Measurements from ENCODE around the gene TEX22. TPM values are rescaled to one million over a fixed set of nuclear protein-coding genes. Genes with fewer than 3 reads are reported as not detected.

Gene TEX22
- total RNA-seq, 1 donor from 2014 or later: not detected

DNA sequence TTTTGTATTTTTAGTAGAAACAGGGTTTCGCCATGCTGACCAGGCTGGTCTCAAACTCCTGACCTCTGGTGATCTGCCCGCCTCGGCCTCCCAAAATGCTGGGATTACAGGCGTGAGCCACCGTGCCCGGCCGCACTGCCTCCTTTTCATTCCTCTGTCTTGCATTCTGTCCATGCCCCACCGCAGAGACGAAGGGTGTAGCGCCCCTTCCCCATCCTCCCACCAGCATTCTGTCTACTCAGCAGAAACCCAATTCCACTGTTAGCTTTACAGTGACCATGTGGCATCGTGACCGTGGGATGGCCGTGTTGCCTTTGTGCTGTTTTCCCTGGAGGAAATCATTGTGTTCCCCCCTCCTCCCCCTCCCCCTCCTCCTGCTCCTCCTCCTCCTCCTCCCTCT lies 10.3 kb downstream of the TEX22 start:
- H3K27ac ChIP-seq: no peak overlapping the region
- no peak overlapping the region for H3K4me3 ChIP-seq
- no peak for DNase-seq (ENCODE audit: low spot score in 2 of 2)
- no peaks in the 10 kb centered on the region for H3K4me1 ChIP-seq
- peaks cover 0 to 15% of the 10 kb centered on the region in 2 donors for H3K9me3 ChIP-seq
- no peaks in the 10 kb centered on the region for H3K36me3 ChIP-seq
- TF ChIP-seq CTCF (IDR thresholded peaks at IDR 0.05): no peak
- intact Hi-C loops (cut with DNase I): no loop called here
- no peaks in the 10 kb centered on the region for H3K27me3 ChIP-seq

GRCh38 chr14:105409364-105409763 lies 11.0 kb downstream of the TEX22 start:
- Histone ChIP-seq H3K9me3 (peaks cover 0 to 7% of the 10 kb centered on the region in 2 donors), H3K4me1 (peaks cover 0 to 1% of the 10 kb centered on the region in 2 donors), H3K27ac (no peak overlapping the region), H3K4me3 (no peak overlapping the region), H3K27me3 (no peaks in the 10 kb centered on the region), H3K36me3 (no peaks in the 10 kb centered on the region)
- intact Hi-C loops (cut with DNase I): no loop called here
- DNase-seq (ENCODE audit: low spot score in 2 of 2): no peak
- TF ChIP-seq CTCF (IDR thresholded peaks at IDR 0.05): no peak

DNA sequence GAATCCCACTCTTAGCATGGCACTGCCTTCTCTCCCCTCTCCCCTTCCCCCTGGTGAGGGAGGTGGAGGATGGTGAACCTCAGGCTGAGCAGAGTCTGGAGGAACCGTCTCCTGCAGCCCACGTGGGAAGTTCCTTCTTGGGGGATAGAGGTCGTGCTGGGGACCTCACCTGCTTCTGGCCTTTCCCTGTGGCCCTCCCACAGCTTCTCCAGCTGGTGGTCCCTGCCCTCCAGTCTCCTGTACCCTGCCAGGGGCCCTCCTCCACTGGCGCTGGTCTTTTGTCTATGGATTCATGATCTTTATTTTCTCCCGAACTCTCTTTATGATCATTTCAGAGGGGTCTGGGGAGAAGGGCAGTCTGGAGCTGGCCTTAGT lies 12.3 kb downstream of the TEX22 start:
- Histone ChIP-seq H3K9me3 (no peaks in the 10 kb centered on the region), H3K36me3 (no peaks in the 10 kb centered on the region), H3K27ac (no peak overlapping the region), H3K4me3 (no peak overlapping the region), H3K4me1 (peaks cover 0 to 10% of the 10 kb centered on the region in 2 donors), H3K27me3 (no peaks in the 10 kb centered on the region)
- DNase-seq (ENCODE audit: low spot score in 2 of 2): no peak
- no peak for TF ChIP-seq CTCF (IDR thresholded peaks at IDR 0.05)
- intact Hi-C loops (cut with DNase I): loop anchor here (10.0 kb wide), 1 partner anchor 166 kb away; the partner anchor contains the start of gene BTBD6

DNA sequence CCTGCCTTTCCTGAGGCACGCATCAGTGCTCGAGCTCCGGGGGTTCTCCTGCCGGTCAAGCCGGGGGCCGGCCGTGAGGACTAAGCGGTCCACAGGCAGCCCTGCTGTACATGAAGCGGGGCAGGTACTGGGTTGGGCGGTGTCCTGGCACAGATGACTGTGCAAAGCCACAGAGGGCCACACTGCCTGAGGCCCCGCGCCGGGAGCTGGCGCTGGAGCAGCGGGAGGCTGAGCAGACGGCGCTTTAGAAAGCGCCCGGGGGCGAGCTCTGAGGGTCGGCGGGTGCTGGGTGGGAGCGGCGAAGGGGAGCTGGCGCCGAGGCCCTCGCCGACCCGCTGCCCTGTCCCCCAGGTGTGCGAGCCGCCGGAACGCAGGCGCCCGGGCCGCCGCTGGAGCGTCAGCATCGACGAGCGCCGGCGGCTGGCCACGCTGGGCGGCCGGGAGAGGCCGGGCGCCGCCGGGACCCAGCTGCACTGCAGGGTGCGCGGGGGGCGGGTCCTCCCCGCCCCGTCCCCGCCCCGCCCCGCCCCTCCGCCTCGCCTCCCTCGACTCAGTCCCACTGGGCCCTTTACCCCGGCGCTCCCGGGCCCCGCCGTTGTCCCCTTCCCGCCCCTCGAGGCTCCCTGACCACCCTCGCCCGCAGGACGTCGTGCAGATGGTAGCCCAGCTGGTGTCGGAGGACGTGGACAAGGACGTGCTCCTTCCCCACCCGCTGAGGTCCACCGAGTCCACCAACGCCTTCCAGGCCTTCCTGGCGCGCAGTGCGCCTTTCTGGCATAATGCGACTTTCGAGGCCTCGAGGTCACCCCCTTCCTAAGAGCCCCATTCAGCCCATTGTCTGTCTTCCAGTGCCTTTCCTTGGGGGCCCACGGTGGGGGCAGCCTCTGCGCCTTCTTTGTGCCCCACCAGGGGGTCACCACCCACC lies 12.9 kb downstream of the TEX22 start:
- Histone ChIP-seq H3K36me3 (no peaks in the 10 kb centered on the region), H3K27me3 (no peaks in the 10 kb centered on the region), H3K27ac (no peak overlapping the region), H3K4me1 (peaks cover 0 to 10% of the 10 kb centered on the region in 2 donors), H3K9me3 (no peaks in the 10 kb centered on the region), H3K4me3 (peak overlapping the region; percentile 20 to 54)
- DNase-seq (ENCODE audit: low spot score in 2 of 2): no peak
- no peak for TF ChIP-seq CTCF (IDR thresholded peaks at IDR 0.05)
- intact Hi-C loops (cut with DNase I): loop anchor here (10.0 kb wide), 1 partner anchor 166 kb away; the partner anchor contains the start of gene BTBD6

- Histone ChIP-seq H3K4me1 (peaks cover 0 to 10% of the 10 kb centered on the region in 2 donors), H3K27ac (no peak overlapping the region), H3K27me3 (no peaks in the 10 kb centered on the region), H3K4me3 (no peak overlapping the region), H3K9me3 (no peaks in the 10 kb centered on the region), H3K36me3 (no peaks in the 10 kb centered on the region)
- TF ChIP-seq CTCF (IDR thresholded peaks at IDR 0.05): no peak
- intact Hi-C loops (cut with DNase I): loop anchor here (10.0 kb wide), 1 partner anchor 167 kb away; the partner anchor contains the start of gene BTBD6
- no peak for DNase-seq (ENCODE audit: low spot score in 2 of 2)
Observed at GRCh38 chr14:105411985-105412770, 13.8 kb downstream of the TEX22 start.

Measured in ascending aorta (tissue), 2 donors.